SK-N-MC (cell line): ENCODE results near the gene CTNNB1.

Source experiments
- EZH2 ChIP-seq: fragments of 200-600 bp; sonication (generic); IDR thresholded peaks from one replicate; pipeline ENCODE4 v1.6.1; 2017; ENCODE audit warnings: antibody characterized with exemption
- POLR2AphosphoS5 ChIP-seq: IDR thresholded peaks from 2 replicates; pipeline ENCODE4 v1.6.1; 2012; ENCODE audit warnings: mild to moderate bottlenecking, low read depth, low read length, borderline replicate concordance

GRCh38 chr3:41219424-41219823 lies 20.1 kb downstream of the CTNNB1 start:
- TF ChIP-seq EZH2 (no peak), POLR2AphosphoS5 (no peak)
